ENCODE measurements around the gene MAST3. TPM values are rescaled to one million over a fixed set of nuclear protein-coding genes. Genes with fewer than 3 reads are reported as not detected.
A peak's percentile ranks its signal among the peaks of the same experiment; 100 is the strongest.

MAST3 gene
- total RNA-seq, 1 experiment from 2014 or later: 14.2 TPM

DNA sequence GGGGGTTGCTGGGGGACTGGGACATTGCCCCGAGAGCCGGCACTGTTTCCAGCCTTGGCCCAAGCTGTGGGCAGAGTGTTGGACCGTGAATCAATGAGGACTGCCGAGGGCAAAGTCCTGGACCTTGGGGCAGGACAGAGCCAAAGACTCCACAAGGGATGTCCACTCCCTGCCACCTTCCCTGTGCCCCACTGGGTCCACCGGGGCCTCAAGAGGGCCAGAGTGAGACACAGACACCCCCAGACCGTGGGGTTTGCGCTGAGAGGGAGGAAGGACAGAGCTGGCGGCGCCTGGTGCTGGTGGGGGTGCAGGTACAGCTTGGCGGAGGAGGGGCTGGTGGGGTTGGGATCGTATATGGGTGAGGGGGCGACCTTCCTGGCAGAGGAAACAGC lies 11.8 kb downstream of the MAST3 start:
- peak overlapping the region; percentile 59; the same call in 1 of the 2 replicates for H3K27ac ChIP-seq (ENCODE audit: low read depth, low read length)

More for the DNA sequence above, 11.8 kb downstream of the MAST3 start:
- Histone ChIP-seq H3K36me3 (ENCODE audit: control insufficient read depth in 1 of 2, insufficient read depth in 2 of 2, low read length in 2 of 2) (0 out of 4 replicates have a peak, but pooled peaks cover 0 to 3% of the 10 kb centered on the region in 2 experiments), H3K4me2 (ENCODE audit: low read length) (peak overlapping the region; percentile 91), H2AFZ (ENCODE audit: low read depth, low read length, poor library complexity, severe bottlenecking) (no peak overlapping the region), H3K9me3 (ENCODE audit: control insufficient read depth in 1 of 2, insufficient read depth in 1 of 2, low read depth in 1 of 2, low read length in 2 of 2) (no peaks in the 10 kb centered on the region), H4K20me1 (ENCODE audit: insufficient read depth) (no peaks in the 10 kb centered on the region), H3K4me3 (replicated peaks in 1 of 2; ENCODE audit: low read depth in 1 of 2, low read length in 2 of 2) (peak overlapping the region; percentile 63 to 67), H3K9me2 (ENCODE audit: insufficient read depth) (no peaks in the 10 kb centered on the region), H3K9ac (ENCODE audit: low read length) (peak overlapping the region; percentile 61), H3K79me2 (ENCODE audit: insufficient read depth, low read length) (no peaks in the 10 kb centered on the region), H3K27me3 (ENCODE audit: insufficient read depth, low read length) (no peaks in the 10 kb centered on the region), H3K4me1 (ENCODE audit: control insufficient read depth in 1 of 2, insufficient read depth in 2 of 2, low read length in 2 of 2) (peaks cover 18 to 34% of the 10 kb centered on the region in 2 experiments; a peak in 3 of 4 replicates)
- peak; percentile 1; the same call in 1 of the 2 replicates for ATAC-seq
- ChIA-PET POLR2A (no interaction called here), RAD21 (ENCODE audit: low non-redundant PET in 1 of 2, low total read pairs in 2 of 2, uncharacterized antibody in 2 of 2, unreplicated experiment in 2 of 2) (interaction anchor here in 1 of 2 experiments (0.8 kb wide), 1 partner anchor 142 kb away, joined by 3 read pairs; no protein-coding TSS in a partner anchor), CTCF (interaction anchor here (0.5 to 1.3 kb wide), 3 partner anchors 142 to 171 kb away, joined by 3 to 4 read pairs (median 4); no protein-coding TSS in a partner anchor)
- TF ChIP-seq JUND (IDR thresholded peaks at IDR 0.05) (no peak), CBX3 (IDR thresholded peaks at IDR 0.05; ENCODE audit: low read depth) (no peak), ZFX (IDR thresholded peaks at IDR 0.05) (no peak), ELF1 (IDR thresholded peaks at IDR 0.05; ENCODE audit: borderline replicate concordance, low read depth) (no peak), POLR2A (IDR thresholded peaks at IDR 0.05; ENCODE audit: borderline replicate concordance, extremely low read depth, insufficient read depth, insufficient read length) (no peak), RAD21 (IDR thresholded peaks at IDR 0.05; ENCODE audit: low read depth) (no peak), ATF3 (IDR thresholded peaks at IDR 0.05) (no peak), CEBPB (IDR thresholded peaks at IDR 0.05; ENCODE audit: low read depth) (no peak), ZNF274 (IDR thresholded peaks at IDR 0.05; ENCODE audit: low read depth, low read length) (no peak), POLR2AphosphoS5 (IDR thresholded peaks at IDR 0.05; ENCODE audit: low read depth, low read length) (no peak), SRF (IDR thresholded peaks at IDR 0.05; ENCODE audit: low read depth) (no peak), EZH2 (IDR thresholded peaks at IDR 0.05) (no peak)
- TF ChIP-seq, protein P1, sequence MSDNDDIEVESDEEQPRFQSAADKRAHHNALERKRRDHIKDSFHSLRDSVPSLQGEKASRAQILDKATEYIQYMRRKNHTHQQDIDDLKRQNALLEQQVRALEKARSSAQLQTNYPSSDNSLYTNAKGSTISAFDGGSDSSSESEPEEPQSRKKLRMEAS (IDR thresholded peaks at IDR 0.05): no peak
- TF ChIP-seq, protein P2, sequence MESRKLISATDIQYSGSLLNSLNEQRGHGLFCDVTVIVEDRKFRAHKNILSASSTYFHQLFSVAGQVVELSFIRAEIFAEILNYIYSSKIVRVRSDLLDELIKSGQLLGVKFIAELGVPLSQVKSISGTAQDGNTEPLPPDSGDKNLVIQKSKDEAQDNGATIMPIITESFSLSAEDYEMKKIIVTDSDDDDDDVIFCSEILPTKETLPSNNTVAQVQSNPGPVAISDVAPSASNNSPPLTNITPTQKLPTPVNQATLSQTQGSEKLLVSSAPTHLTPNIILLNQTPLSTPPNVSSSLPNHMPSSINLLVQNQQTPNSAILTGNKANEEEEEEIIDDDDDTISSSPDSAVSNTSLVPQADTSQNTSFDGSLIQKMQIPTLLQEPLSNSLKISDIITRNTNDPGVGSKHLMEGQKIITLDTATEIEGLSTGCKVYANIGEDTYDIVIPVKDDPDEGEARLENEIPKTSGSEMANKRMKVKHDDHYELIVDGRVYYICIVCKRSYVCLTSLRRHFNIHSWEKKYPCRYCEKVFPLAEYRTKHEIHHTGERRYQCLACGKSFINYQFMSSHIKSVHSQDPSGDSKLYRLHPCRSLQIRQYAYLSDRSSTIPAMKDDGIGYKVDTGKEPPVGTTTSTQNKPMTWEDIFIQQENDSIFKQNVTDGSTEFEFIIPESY (IDR thresholded peaks at IDR 0.05; ENCODE audit: extremely low read depth, insufficient replicate concordance, low read length): no peak
- intact Hi-C loops (cut with micrococcal nuclease): no loop called here
- BruUV-seq (replicated peaks): no TSS peak
- no peak for DNase-seq (ENCODE audit: low read depth, low spot score)

All from HCT116 (cell line).